ENCODE data around the gene LRRC3C.

Gene LRRC3C

GRCh38 chr17:39965017-39965699 lies 37.6 kb downstream of the LRRC3C start:
- TF ChIP-seq, protein P1, sequence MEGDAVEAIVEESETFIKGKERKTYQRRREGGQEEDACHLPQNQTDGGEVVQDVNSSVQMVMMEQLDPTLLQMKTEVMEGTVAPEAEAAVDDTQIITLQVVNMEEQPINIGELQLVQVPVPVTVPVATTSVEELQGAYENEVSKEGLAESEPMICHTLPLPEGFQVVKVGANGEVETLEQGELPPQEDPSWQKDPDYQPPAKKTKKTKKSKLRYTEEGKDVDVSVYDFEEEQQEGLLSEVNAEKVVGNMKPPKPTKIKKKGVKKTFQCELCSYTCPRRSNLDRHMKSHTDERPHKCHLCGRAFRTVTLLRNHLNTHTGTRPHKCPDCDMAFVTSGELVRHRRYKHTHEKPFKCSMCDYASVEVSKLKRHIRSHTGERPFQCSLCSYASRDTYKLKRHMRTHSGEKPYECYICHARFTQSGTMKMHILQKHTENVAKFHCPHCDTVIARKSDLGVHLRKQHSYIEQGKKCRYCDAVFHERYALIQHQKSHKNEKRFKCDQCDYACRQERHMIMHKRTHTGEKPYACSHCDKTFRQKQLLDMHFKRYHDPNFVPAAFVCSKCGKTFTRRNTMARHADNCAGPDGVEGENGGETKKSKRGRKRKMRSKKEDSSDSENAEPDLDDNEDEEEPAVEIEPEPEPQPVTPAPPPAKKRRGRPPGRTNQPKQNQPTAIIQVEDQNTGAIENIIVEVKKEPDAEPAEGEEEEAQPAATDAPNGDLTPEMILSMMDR (IDR thresholded peaks at IDR 0.05; ENCODE audit: extremely low read depth, insufficient read depth, missing control alignments): no peak
- in situ Hi-C loops (cut with MboI; ENCODE audit: low pct_unique_long_range_greater_than_20kb, low sequenced_read_pairs, unreplicated experiment): no loop called here
- DNase-seq (ENCODE audit: low spot score): no peak

DNA sequence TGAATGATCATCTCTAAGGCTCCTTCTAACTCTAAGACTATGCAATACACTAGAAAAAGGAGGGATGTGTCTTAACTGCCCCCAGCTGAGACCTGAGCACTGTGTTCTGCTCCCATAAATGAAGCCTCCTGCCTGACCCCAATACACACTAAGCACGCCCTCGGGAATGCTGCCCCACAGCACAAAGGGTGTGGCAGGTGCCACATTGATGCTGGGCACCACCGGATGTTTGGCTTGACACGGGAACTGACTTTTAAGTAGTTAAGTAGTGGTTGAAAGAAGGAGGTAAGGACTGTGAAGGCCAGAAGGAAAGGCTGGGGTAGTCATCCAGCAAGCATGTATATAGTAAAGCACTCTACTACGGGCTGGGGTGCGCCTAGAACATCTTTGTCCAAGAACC lies 39.2 kb downstream of the LRRC3C start:
- TF ChIP-seq, protein P1 (IDR thresholded peaks at IDR 0.05; ENCODE audit: extremely low read depth, insufficient read depth, missing control alignments): no peak
- in situ Hi-C loops (cut with MboI; ENCODE audit: low pct_unique_long_range_greater_than_20kb, low sequenced_read_pairs, unreplicated experiment): no loop called here
- no peak for DNase-seq (ENCODE audit: low spot score)

DNA sequence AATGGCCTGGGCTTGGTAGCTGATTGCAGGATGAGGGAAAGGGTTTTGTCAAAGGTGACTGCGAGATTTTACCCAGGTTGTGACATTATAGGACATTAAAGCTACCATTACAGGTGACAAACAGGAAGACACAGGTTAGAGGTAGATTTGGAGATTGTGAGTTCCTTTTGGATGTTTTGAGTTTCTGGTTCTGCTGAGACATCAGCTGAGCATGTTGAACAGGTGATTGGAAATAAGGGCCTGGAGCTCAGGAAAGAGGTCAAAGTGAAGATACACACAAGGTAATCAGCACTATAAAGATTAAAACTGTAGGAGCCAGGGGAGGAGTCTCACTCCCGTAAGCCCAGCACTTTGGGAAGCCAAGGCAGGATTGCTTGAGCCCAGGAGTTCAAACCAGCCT lies 41.2 kb downstream of the LRRC3C start:
- DNase-seq (ENCODE audit: low spot score): no peak
- in situ Hi-C loops (cut with MboI; ENCODE audit: low pct_unique_long_range_greater_than_20kb, low sequenced_read_pairs, unreplicated experiment): no loop called here
- TF ChIP-seq, protein P1 (IDR thresholded peaks at IDR 0.05; ENCODE audit: extremely low read depth, insufficient read depth, missing control alignments): no peak

GRCh38 chr17:39969375-39969774 lies 41.8 kb downstream of the LRRC3C start:
- DNase-seq (ENCODE audit: low spot score): no peak
- in situ Hi-C loops (cut with MboI; ENCODE audit: low pct_unique_long_range_greater_than_20kb, low sequenced_read_pairs, unreplicated experiment): no loop called here
- TF ChIP-seq, protein P1 (IDR thresholded peaks at IDR 0.05; ENCODE audit: extremely low read depth, insufficient read depth, missing control alignments): no peak

- no peak for DNase-seq (ENCODE audit: low spot score)
- TF ChIP-seq, protein P1 (IDR thresholded peaks at IDR 0.05; ENCODE audit: extremely low read depth, insufficient read depth, missing control alignments): no peak
- in situ Hi-C loops (cut with MboI; ENCODE audit: low pct_unique_long_range_greater_than_20kb, low sequenced_read_pairs, unreplicated experiment): loop anchor here (10.0 kb wide), 1 partner anchor 335 kb away; the partner anchor contains the start of gene STARD3
Measured at GRCh38 chr17:39970157-39970692, 42.7 kb downstream of the LRRC3C start.

DNA sequence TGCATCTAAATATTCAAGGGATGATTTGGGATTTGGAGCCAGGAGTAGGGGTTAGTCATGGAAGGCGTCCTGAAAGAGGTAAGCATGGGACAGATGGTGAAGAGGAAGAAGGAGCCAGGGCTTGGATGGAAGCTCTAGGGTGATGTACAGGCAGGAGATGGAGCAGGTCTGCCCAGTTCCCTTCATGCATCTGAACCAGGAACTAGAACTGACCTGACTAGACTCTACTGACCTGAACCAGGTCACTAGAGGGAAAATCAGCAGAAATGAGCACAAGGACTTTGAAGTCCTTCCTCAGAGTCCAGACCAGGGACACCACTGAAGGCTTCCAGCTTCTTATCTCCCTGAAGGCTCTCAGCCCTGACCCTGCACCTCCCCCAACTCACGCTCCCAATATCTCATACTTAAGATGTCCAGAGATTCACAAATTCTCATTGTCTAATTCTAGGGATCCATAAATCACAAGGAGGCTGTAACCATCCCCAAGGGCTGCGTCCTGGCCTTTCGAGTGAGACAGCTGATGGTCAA lies 43.6 kb downstream of the LRRC3C start:
- in situ Hi-C loops (cut with MboI; ENCODE audit: low pct_unique_long_range_greater_than_20kb, low sequenced_read_pairs, unreplicated experiment): loop anchor here (10.0 kb wide), 1 partner anchor 336 kb away; the partner anchor contains the start of gene STARD3
- no peak for DNase-seq (ENCODE audit: low spot score)
- TF ChIP-seq, protein P1 (IDR thresholded peaks at IDR 0.05; ENCODE audit: extremely low read depth, insufficient read depth, missing control alignments): no peak

Measured in GM13977 (cell line).